Kidney epithelial cell (primary cell): ENCODE results near the gene NUDT16L1. TPM values are rescaled to one million over a fixed set of nuclear protein-coding genes. Genes with fewer than 3 reads are reported as not detected.

ENCODE experiments used
- DNase-seq: peaks from one replicate; pipeline ENCODE4 v3.0.0-alpha.2; 2010; ENCODE audit warnings: low read depth
- H3K27me3 ChIP-seq: 2 replicates; pipeline ENCODE4 v1.6.0; 2011; ENCODE audit warnings: low read length; ENCODE audit not compliant: control insufficient read depth, insufficient read depth
- H3K36me3 ChIP-seq: 2 replicates; pipeline ENCODE4 v1.5.1; 2011; ENCODE audit warnings: low read length; ENCODE audit not compliant: control insufficient read depth, insufficient read depth
- H3K4me3 ChIP-seq: 2 replicates; pipeline ENCODE4 v1.5.1; 2011; ENCODE audit warnings: low read depth, mild to moderate bottlenecking, control low read depth, low read length
- total RNA-seq: library from RNA; depleted of rRNA; stranded (reverse); fragments of >200 nt; gene quantifications from 2 replicates; pipeline ENCODE4 v1.2.3, GENCODE V29; 2015
- TF ChIP-seq, protein P1 (sequence below): IDR thresholded peaks from 2 replicates; pipeline ENCODE4 v1.5.1; 2011; ENCODE audit warnings: mild to moderate bottlenecking, moderate library complexity, low read length, control low read depth, inconsistent platforms; ENCODE audit not compliant: insufficient read depth, poor library complexity, severe bottlenecking

NUDT16L1 gene
- total RNA-seq, 1 donor from 2014 or later, result 19.1 TPM

DNA sequence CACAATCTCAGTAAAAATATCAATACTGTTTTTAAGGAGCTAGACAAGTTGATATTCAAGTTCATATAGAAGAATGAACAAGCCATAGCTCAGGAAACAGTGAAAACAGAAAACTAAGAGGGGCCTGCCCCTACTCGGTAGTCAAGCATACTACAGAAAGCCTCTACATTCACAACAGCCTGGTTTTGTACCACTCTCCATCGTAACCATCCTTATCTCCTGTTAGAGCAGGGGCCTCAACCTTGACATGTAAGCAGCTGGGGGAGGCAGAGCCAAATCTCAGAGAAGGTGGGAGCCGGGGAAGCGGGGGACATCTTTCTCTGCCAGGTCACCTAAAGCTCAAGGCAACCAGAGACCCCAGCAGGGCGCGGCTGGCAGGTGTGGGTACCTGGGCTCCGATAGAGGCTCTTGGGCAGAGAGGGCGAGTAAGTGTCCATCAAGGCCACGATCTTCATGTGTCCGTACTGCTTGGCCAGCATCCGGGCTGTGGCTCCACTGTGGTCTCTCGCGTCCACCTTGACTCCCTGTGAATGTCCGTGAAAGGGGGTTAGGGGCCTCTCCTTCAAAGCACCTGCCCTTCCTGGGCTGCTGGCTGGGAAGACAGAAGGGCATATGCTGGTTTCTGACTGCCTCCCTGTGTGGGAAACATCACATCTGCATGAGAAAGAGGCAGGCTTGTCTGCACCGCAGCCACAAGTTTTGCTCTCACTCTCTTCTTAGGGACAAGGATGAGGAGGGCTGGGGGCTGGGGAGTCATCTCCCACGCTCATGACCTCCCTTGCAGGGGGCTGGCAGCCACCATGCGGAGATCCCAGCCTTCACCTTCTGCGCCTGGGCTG, 20.5 kb downstream of the NUDT16L1 start:
- no peak for DNase-seq
- TF ChIP-seq, protein P1, sequence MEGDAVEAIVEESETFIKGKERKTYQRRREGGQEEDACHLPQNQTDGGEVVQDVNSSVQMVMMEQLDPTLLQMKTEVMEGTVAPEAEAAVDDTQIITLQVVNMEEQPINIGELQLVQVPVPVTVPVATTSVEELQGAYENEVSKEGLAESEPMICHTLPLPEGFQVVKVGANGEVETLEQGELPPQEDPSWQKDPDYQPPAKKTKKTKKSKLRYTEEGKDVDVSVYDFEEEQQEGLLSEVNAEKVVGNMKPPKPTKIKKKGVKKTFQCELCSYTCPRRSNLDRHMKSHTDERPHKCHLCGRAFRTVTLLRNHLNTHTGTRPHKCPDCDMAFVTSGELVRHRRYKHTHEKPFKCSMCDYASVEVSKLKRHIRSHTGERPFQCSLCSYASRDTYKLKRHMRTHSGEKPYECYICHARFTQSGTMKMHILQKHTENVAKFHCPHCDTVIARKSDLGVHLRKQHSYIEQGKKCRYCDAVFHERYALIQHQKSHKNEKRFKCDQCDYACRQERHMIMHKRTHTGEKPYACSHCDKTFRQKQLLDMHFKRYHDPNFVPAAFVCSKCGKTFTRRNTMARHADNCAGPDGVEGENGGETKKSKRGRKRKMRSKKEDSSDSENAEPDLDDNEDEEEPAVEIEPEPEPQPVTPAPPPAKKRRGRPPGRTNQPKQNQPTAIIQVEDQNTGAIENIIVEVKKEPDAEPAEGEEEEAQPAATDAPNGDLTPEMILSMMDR, result no peak
- H3K27me3 ChIP-seq, result no peaks in the 10 kb centered on the region
- no peak overlapping the region for H3K4me3 ChIP-seq
- no peaks in the 10 kb centered on the region for H3K36me3 ChIP-seq

DNA sequence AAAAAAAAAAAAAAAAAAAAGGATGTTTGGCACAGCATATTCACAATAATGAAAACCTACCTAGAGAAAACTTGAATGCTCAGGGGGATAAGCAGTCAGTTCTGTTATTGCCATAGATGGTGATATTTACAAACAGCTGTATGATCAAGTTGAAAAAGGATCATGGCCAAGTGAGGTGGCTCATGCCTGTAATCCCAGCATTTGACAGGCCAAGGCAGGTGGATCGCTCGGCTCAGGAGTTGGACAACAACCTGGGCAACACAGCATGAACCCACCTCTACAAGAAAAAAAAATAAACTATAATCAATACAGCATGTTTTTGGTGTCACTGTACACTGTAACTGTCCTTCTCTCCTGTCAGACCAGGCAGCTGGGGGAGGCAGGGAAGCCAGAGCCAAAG, 21.6 kb downstream of the NUDT16L1 start:
- TF ChIP-seq, protein P1, result no peak
- H3K36me3 ChIP-seq, result no peaks in the 10 kb centered on the region

DNA sequence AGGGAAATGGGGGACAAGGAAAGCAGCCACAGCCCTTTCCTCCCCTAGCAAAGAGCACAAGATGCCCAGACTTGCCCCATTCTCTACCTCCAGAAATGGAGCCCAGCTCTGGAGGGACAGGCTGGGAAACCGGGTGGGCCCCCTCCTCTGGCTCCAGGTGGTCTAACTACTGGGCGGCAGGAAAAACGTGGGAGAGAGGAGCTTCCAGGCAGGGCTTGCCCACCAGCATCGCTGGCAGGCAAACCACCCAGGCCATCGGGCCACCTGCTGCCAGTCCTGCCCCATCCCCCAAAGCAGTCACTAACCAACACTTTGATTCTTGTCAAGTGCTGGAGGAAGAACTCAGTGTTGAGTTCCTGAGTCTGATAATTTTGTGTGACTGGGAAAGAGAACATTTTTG, 25.1 kb downstream of the NUDT16L1 start:
- Histone ChIP-seq H3K36me3 (no peaks in the 10 kb centered on the region), H3K27me3 (no peaks in the 10 kb centered on the region), H3K4me3 (no peak overlapping the region)
- TF ChIP-seq, protein P1, result no peak
- no peak for DNase-seq

More for the DNA sequence above, 21.6 kb downstream of the NUDT16L1 start:
- Histone ChIP-seq H3K4me3 (no peak overlapping the region), H3K27me3 (no peaks in the 10 kb centered on the region)
- no peak for DNase-seq

DNA sequence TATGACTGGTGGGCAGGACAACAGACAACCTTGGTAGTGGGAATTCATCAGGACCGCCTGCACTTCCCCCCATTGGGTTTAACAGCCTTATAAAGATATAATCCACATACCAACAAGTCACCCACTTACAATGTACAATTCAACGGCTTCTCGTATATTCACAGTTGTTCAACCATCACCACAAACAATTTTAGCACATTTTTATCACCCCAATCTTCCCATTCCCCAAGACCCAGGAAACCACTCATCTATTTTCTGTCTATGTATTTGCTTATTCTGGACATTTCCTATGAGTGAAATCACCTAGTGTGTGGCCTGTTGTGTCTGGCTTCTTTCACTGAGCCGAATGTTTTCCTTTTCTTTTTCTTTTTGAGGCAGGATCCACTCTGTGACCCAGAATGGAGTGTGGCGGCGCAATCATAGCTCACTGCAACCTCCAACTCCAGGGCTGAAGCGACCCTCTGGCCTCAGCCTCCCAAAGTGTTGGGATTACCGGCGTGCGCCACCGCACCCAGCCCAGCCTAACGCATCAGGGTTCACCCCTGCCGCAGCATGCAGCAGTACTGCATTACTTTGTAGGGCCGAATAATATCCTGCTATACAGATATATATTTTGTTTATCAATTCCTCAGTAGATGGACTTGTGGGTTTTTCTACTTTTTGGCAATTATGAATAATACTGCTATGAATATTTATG, 29.9 kb downstream of the NUDT16L1 start:
- TF ChIP-seq, protein P1, result no peak
- no peak overlapping the region for H3K4me3 ChIP-seq
- no peak for DNase-seq
- H3K27me3 ChIP-seq, result no peaks in the 10 kb centered on the region
- peaks cover 1% of the 10 kb centered on the region for H3K36me3 ChIP-seq

DNA sequence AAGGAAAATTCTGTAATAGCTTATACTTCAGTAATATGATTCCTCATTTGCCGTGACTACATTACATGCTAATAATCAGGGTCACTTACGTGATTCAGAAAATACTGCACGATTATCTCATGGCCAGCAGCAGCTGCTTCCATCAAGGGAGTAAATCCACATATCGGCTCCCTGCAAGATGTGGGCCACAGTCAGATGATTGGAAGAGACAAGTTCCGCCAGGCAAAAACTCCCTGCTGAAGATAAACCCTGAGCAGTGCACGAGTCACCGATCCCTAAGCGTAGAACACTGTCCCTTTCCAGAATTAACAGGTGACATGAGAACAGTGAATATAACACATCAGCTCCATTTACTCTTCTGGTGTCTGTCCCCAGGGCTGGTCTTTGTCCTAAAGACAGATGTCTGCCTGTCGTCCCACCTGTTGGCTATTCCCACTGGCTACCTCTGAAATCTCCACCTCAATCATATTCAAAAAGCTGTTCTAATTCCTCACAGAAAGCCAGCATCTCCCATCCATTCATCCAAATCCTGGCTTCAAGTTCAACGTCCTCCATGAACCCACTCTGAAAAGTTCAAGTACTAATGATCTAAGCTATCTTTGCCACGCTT, 31.4 kb downstream of the NUDT16L1 start:
- DNase-seq, result no peak

More for the DNA sequence above, 31.4 kb downstream of the NUDT16L1 start:
- H3K27me3 ChIP-seq, result no peaks in the 10 kb centered on the region
- TF ChIP-seq, protein P1, result no peak
- peaks cover 1% of the 10 kb centered on the region for H3K36me3 ChIP-seq
- H3K4me3 ChIP-seq, result no peak overlapping the region
